Thoracic aorta (tissue), 2 donors: Measurements from ENCODE around the gene GALT. TPM values are rescaled to one million over a fixed set of nuclear protein-coding genes. Genes with fewer than 3 reads are reported as not detected.

Experiments used
- ATAC-seq: fragments of 150-250 bp; one replicate; pipeline ENCODE4 v1.8.0; 2017; ENCODE audit warnings: low read depth; ENCODE audit not compliant: insufficient number of reproducible peaks, low FRiP score
- DNase-seq: peaks from one replicate; pipeline ENCODE4 v3.0.0-alpha.2; 2020; ENCODE audit warnings: low spot score
- H3K27ac ChIP-seq, 2 donors: fragments of 200-600 bp; sonication (generic); 1 replicate in 1 of 2; 2 replicates in 1 of 2; pipeline ENCODE4 v1.5.1; 2016; ENCODE audit warnings: mild to moderate bottlenecking in 2 of 2, moderate library complexity in 2 of 2
- H3K27me3 ChIP-seq: fragments of 200-600 bp; sonication (generic); replicated peaks from 2 replicates; pipeline ENCODE4 v1.6.0; 2016; ENCODE audit warnings: mild to moderate bottlenecking; ENCODE audit not compliant: insufficient read depth
- H3K36me3 ChIP-seq: fragments of 200-600 bp; sonication (generic); one replicate; pipeline ENCODE4 v1.5.1; 2016
- H3K4me1 ChIP-seq, 2 donors: fragments of 200-600 bp; sonication (generic); 1 replicate in 1 of 2; 2 replicates in 1 of 2; pipeline versions ENCODE4 v1.5.1 to v1.6.0; 2016; ENCODE audit warnings: low read depth in 2 of 2, mild to moderate bottlenecking in 1 of 2; ENCODE audit not compliant: control insufficient read depth in 1 of 2
- H3K4me3 ChIP-seq: fragments of 200-600 bp; sonication (generic); 2 replicates; pipeline ENCODE4 v1.5.1; 2016; ENCODE audit warnings: mild to moderate bottlenecking
- H3K9me3 ChIP-seq: fragments of 200-600 bp; sonication (generic); 2 replicates; pipeline ENCODE4 v1.5.1; 2016
- total RNA-seq, 2 donors: library from RNA; depleted of rRNA; stranded (reverse); fragments of >200 nt; gene quantifications; one replicate each; pipeline versions ENCODE4 v1.1.0 to v1.2.3, GENCODE V29; 2016
- TF ChIP-seq, protein P1 (sequence below): fragments of 200-600 bp; sonication (generic); IDR thresholded peaks from one replicate; pipeline ENCODE4 v1.5.1; 2019; ENCODE audit warnings: antibody characterized with exemption

Gene GALT
- total RNA-seq, 2 donors from 2014 or later: 67.7 to 78.4 TPM

GRCh38 chr9:34662526-34663302 lies 16.2 kb downstream of the GALT start, which contains the start of gene CCL27:
Gene CCL27, minus strand, starts transcription at chr9:34662657. Its CDS starts 24 bp downstream, at chr9:34662633.
- DNase-seq (no peak), ATAC-seq (no peak)
- H3K9me3 ChIP-seq: no peaks in the 10 kb centered on the region
- H3K4me1 ChIP-seq: peaks cover 7 to 31% of the 10 kb centered on the region in 2 donors
- peak within 1 kb of the TSS; percentile 5 to 100 for H3K27ac ChIP-seq
- no peaks in the 10 kb centered on the region for H3K27me3 ChIP-seq
- peaks cover 26% of the 10 kb centered on the region for H3K36me3 ChIP-seq
- no peak within 1 kb of the TSS for H3K4me3 ChIP-seq
- TF ChIP-seq, protein P1, sequence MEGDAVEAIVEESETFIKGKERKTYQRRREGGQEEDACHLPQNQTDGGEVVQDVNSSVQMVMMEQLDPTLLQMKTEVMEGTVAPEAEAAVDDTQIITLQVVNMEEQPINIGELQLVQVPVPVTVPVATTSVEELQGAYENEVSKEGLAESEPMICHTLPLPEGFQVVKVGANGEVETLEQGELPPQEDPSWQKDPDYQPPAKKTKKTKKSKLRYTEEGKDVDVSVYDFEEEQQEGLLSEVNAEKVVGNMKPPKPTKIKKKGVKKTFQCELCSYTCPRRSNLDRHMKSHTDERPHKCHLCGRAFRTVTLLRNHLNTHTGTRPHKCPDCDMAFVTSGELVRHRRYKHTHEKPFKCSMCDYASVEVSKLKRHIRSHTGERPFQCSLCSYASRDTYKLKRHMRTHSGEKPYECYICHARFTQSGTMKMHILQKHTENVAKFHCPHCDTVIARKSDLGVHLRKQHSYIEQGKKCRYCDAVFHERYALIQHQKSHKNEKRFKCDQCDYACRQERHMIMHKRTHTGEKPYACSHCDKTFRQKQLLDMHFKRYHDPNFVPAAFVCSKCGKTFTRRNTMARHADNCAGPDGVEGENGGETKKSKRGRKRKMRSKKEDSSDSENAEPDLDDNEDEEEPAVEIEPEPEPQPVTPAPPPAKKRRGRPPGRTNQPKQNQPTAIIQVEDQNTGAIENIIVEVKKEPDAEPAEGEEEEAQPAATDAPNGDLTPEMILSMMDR: no peak

DNA sequence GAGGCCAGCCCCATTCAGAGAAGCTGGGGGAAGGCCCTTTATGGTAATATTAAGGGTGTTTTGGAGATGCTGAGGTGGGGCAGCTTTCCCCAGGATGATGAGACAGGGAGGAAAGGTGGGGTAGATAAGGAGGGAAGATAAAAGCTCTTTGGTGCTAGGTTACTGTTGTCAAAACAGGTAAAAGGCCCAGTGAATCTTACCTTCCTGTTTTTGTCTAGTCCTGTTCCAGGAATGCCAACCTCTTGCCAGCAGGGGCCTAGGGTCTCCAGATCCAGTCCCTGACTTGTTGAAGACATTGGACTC lies 16.8 kb downstream of the GALT start:
- Histone ChIP-seq H3K9me3 (no peaks in the 10 kb centered on the region), H3K27ac (peak overlapping the region; percentile 5 to 100), H3K4me3 (no peak overlapping the region), H3K27me3 (no peaks in the 10 kb centered on the region), H3K36me3 (peaks cover 26% of the 10 kb centered on the region), H3K4me1 (peaks cover 7 to 31% of the 10 kb centered on the region in 2 donors)
- DNase-seq (no peak), ATAC-seq (no peak)
- TF ChIP-seq, protein P1: no peak

GRCh38 chr9:34664281-34665066 lies 18.0 kb downstream of the GALT start:
- ATAC-seq: peak; percentile 24
- H3K36me3 ChIP-seq: peaks cover 23% of the 10 kb centered on the region
- no peaks in the 10 kb centered on the region for H3K9me3 ChIP-seq
- H3K4me1 ChIP-seq: peaks cover 7 to 31% of the 10 kb centered on the region in 2 donors
- DNase-seq: peak; percentile 57
- no peaks in the 10 kb centered on the region for H3K27me3 ChIP-seq
- H3K27ac ChIP-seq: peak overlapping the region; percentile 86 to 100
- peak overlapping the region; percentile 100 for H3K4me3 ChIP-seq
- TF ChIP-seq, protein P1: peak; percentile 82

GRCh38 chr9:34665067-34665380 lies 18.5 kb downstream of the GALT start:
- Histone ChIP-seq H3K27me3 (no peaks in the 10 kb centered on the region), H3K9me3 (no peaks in the 10 kb centered on the region), H3K27ac (peak overlapping the region; percentile 86 to 100), H3K4me3 (peak overlapping the region; percentile 100), H3K4me1 (peaks cover 7 to 31% of the 10 kb centered on the region in 2 donors), H3K36me3 (peaks cover 21% of the 10 kb centered on the region)
- no peak for DNase-seq
- ATAC-seq: no peak
- TF ChIP-seq, protein P1: no peak
